Activated naive CD8-positive, alpha-beta T cell (primary cell): Measurements from ENCODE around the gene ZSCAN30.

Experiments
- H3K27ac Mint-ChIP-seq: one replicate; pipeline ENCODE4 v1.8.0; 2021; ENCODE audit warnings: mixed read lengths
- H3K27me3 Mint-ChIP-seq: one replicate; pipeline ENCODE4 v1.8.0; 2021; ENCODE audit warnings: mixed read lengths
- H3K36me3 Mint-ChIP-seq: one replicate; pipeline ENCODE4 v1.8.0; 2021; ENCODE audit warnings: mixed read lengths
- H3K4me1 Mint-ChIP-seq: one replicate; pipeline ENCODE4 v1.8.0; 2021; ENCODE audit warnings: low read depth, mixed read lengths
- H3K4me3 Mint-ChIP-seq: one replicate; pipeline ENCODE4 v1.8.0; 2021; ENCODE audit warnings: mild to moderate bottlenecking, mixed read lengths
- H3K9me3 Mint-ChIP-seq: one replicate; pipeline ENCODE4 v1.8.0; 2021; ENCODE audit warnings: low read depth, mixed read lengths

ZSCAN30 gene

GRCh38 chr18:35256947-35257346, 33.1 kb downstream of the ZSCAN30 start:
- no peaks in the 10 kb centered on the region for H3K4me1 Mint-ChIP-seq
- no peaks in the 10 kb centered on the region for H3K27me3 Mint-ChIP-seq
- H3K9me3 Mint-ChIP-seq: peaks cover 22% of the 10 kb centered on the region
- H3K27ac Mint-ChIP-seq: no peak overlapping the region
- peaks cover 42% of the 10 kb centered on the region for H3K36me3 Mint-ChIP-seq
- H3K4me3 Mint-ChIP-seq: no peak overlapping the region

DNA sequence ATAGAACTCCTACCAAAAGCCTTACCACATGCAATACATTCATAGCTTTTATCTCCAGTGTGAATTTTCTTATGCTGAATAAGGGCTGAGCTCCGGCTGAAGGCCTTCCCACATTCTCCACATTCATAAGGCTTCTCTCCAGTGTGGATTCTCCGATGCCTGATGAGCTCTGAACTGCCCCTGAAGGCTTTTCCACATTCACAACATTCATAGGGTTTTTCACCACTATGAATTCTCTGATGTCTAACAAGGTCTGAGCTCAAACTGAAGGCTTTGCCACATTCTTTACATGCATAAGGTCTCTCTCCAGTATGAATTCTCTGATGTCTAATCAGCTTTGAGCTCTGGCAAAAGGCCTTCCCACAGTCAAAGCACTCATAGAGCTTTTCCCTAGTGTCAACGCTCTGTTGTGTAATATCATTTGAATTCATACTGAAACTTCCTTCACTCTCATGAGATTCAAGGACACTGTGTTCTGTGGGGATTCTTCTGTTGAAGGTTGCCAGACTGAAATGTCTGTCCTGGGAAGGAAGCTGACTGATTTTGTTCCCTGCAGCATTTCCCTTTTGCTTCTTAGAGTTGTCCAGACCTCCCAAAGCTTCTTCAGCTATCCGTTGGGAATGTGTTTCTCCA, 36.3 kb downstream of the ZSCAN30 start:
- Mint-ChIP-seq H3K4me3 (no peak overlapping the region), H3K4me1 (no peaks in the 10 kb centered on the region), H3K27me3 (no peaks in the 10 kb centered on the region), H3K9me3 (peaks cover 22% of the 10 kb centered on the region), H3K36me3 (peaks cover 56% of the 10 kb centered on the region), H3K27ac (no peak overlapping the region)

DNA sequence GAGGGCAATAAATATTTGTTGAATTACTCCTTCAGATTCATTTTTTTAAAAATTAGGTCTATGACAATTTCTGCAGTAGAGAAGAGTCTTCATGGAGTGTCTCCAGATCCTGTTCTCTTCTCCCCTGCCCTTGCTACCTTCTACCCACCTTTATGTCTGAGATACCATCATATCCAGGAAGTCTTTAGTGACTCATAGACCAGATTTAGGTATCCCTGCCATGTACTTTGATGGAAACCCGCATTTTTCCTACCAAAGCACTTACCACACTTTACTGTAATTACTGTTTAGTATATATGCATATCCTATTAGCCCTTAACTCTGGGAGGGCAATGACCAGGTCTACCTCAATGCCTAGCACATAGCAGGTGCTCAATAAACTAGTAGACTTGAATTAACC, 37.6 kb downstream of the ZSCAN30 start:
- Mint-ChIP-seq H3K27me3 (no peaks in the 10 kb centered on the region), H3K27ac (no peak overlapping the region), H3K9me3 (peaks cover 22% of the 10 kb centered on the region), H3K36me3 (peaks cover 56% of the 10 kb centered on the region), H3K4me3 (no peak overlapping the region), H3K4me1 (no peaks in the 10 kb centered on the region)

DNA sequence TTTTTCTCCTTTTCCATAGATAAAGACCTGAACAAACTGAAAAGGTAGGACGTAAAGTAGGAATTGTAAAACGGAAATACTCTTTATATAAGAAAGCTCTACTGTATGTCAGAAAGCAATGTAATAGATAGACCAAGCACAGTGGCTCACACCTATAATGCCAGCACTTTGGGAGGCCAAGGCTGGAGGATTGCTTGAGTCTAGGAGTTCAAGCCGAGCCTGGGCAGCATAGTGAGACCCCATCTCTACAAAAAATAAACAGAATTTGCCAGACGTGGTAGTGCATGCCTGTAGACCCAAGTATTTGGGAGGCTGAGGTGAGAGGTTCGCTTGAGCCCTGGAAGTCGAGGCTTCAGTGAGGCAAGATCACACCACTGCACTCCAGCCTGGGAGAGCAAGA, 41.6 kb downstream of the ZSCAN30 start:
- Mint-ChIP-seq H3K36me3 (peaks cover 73% of the 10 kb centered on the region), H3K4me3 (no peak overlapping the region), H3K4me1 (peaks cover 18% of the 10 kb centered on the region), H3K27ac (no peak overlapping the region), H3K27me3 (no peaks in the 10 kb centered on the region), H3K9me3 (peaks cover 28% of the 10 kb centered on the region)

DNA sequence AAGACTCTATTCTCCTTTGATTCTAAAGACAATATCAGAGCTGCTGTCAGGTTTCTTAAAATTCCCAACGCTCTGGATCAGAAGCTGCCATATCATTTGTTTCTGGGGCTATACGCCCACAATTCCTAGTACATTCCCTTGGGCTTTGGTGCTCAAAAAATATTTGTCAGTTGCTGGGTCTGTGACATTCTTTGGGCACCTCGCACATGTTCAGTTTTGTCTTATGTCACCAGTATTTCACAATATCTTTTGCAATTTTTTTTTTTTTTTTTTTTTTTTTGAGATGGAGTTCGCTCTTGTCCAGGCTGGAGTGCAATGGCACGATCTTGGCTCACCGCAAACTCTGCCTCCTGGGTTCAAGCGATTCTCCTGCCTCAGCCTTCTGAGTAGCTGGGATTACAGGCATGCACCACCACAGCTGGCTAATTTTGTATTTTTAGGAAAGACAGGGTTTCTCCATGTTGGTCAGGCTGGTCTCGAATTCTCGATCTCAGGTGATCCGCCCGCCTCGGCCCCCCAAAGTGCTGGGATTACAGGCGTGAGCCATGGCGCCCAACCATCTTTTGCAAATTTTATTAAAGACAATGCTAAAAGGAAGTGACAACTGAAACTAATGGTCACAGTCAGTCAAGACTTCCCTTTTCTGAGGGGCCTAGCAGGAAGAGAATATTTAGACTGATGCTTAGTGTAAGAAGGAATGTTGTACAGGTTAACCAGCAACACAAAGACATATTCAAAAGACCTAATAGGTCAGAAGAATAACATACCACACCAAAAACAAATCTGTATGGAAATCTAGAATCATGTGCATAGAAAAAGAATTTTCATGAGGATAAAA, 42.4 kb downstream of the ZSCAN30 start:
- no peak overlapping the region for H3K27ac Mint-ChIP-seq
- H3K9me3 Mint-ChIP-seq: peaks cover 22% of the 10 kb centered on the region
- H3K36me3 Mint-ChIP-seq: peaks cover 69% of the 10 kb centered on the region
- H3K4me1 Mint-ChIP-seq: peaks cover 22% of the 10 kb centered on the region
- no peaks in the 10 kb centered on the region for H3K27me3 Mint-ChIP-seq
- no peak overlapping the region for H3K4me3 Mint-ChIP-seq

GRCh38 chr18:35246831-35247230, 43.2 kb downstream of the ZSCAN30 start:
- Mint-ChIP-seq H3K36me3 (peaks cover 61% of the 10 kb centered on the region), H3K4me1 (peaks cover 30% of the 10 kb centered on the region), H3K27ac (peak overlapping the region; percentile 41), H3K4me3 (no peak overlapping the region), H3K9me3 (peaks cover 19% of the 10 kb centered on the region), H3K27me3 (no peaks in the 10 kb centered on the region)

DNA sequence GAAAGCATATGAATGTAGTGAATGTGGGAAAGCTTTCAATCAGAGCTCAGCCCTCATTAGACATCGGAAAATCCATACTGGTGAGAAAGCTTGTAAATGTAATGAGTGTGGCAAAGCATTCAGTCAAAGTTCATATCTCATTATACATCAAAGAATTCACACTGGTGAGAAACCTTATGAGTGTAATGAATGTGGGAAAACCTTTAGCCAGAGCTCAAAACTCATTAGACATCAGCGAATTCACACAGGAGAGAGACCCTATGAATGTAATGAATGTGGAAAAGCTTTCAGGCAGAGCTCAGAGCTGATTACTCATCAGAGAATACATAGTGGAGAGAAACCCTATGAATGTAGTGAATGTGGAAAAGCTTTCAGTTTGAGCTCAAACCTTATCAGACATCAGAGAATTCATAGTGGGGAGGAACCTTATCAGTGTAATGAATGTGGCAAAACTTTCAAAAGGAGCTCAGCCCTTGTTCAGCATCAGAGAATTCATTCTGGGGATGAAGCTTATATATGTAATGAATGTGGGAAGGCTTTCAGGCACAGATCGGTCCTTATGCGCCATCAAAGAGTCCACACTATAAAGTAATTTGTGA, 44.2 kb downstream of the ZSCAN30 start:
- Mint-ChIP-seq H3K9me3 (peaks cover 19% of the 10 kb centered on the region), H3K36me3 (peaks cover 56% of the 10 kb centered on the region), H3K27me3 (no peaks in the 10 kb centered on the region), H3K27ac (no peak overlapping the region), H3K4me1 (peaks cover 30% of the 10 kb centered on the region), H3K4me3 (no peak overlapping the region)

GRCh38 chr18:35244671-35245070, 45.4 kb downstream of the ZSCAN30 start:
- H3K9me3 Mint-ChIP-seq: peaks cover 19% of the 10 kb centered on the region
- H3K36me3 Mint-ChIP-seq: peaks cover 44% of the 10 kb centered on the region
- no peak overlapping the region for H3K27ac Mint-ChIP-seq
- peaks cover 35% of the 10 kb centered on the region for H3K4me1 Mint-ChIP-seq
- H3K27me3 Mint-ChIP-seq: no peaks in the 10 kb centered on the region
- H3K4me3 Mint-ChIP-seq: peak overlapping the region; percentile 33

DNA sequence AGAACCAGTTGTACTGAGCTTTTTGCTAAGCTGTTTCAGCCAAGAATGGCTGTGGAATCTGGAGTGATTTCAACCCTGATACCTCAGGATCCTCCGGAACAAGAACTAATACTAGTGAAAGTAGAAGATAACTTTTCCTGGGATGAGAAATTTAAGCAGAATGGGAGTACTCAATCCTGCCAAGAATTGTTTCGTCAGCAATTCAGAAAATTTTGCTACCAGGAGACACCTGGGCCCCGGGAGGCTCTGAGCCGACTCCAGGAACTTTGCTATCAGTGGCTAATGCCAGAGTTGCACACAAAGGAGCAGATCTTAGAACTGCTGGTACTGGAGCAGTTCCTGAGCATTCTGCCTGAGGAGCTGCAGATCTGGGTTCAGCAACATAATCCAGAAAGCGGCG, 47.6 kb downstream of the ZSCAN30 start:
- Mint-ChIP-seq H3K27ac (peak overlapping the region; percentile 46), H3K9me3 (peaks cover 19% of the 10 kb centered on the region), H3K4me3 (peak overlapping the region; percentile 95), H3K4me1 (peaks cover 35% of the 10 kb centered on the region), H3K36me3 (peaks cover 39% of the 10 kb centered on the region), H3K27me3 (no peaks in the 10 kb centered on the region)

- H3K27me3 Mint-ChIP-seq: no peaks in the 10 kb centered on the region
- H3K9me3 Mint-ChIP-seq: peaks cover 19% of the 10 kb centered on the region
- peak overlapping the region; percentile 95 for H3K4me3 Mint-ChIP-seq
- H3K4me1 Mint-ChIP-seq: peaks cover 33% of the 10 kb centered on the region
- peaks cover 30% of the 10 kb centered on the region for H3K36me3 Mint-ChIP-seq
- peak overlapping the region; percentile 98 for H3K27ac Mint-ChIP-seq
These were observed 48.6 kb downstream of the ZSCAN30 start for GRCh38 chr18:35241448-35241804.

DNA sequence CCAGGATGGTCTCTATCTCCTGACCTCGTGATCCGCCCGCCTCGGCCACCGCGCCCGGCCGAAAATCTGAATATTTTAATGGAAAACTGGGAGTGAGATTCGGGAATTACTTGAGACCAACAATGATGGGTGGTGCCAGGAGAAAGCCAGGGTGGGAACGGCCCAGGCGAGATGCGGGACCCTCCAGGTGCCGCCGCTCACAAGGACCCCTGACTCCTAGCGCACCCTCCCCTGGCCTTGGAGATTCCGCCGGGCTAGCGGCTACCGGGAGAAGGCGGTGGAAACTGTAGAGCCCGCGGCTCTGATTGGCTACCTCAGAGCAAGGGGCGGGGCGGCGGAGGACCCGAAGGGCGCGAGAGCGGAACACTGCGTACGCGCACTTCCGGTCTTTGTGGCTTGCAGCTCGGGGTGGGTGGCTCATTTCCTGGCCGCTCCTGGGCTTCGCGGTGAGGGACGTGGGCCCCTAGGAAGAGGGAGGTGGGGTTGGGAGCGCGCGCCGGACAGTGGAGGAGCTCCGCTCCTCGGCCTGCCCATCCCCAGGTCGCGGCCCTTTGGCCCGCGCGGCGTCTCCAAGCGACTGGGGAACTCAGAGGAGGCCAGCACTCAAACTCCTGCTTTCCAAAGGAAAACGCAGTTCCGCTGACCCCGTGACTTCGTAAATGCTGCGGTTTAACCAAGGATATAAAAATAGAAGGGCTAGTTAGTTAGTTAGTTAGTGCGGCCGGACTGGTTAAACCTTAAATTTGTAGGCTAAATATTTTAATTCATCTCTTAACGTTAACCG, 49.2 kb downstream of the ZSCAN30 start, which contains the start of gene ZNF397:
TSS of gene ZNF397 (plus strand) at position 371 of the 784 bp plus-strand sequence. CDS start 1,437 bp downstream, outside the sequence.
- H3K4me1 Mint-ChIP-seq: peaks cover 30% of the 10 kb centered on the region
- H3K27ac Mint-ChIP-seq: peak within 1 kb of the TSS; percentile 98
- no peaks in the 10 kb centered on the region for H3K27me3 Mint-ChIP-seq
- peaks cover 26% of the 10 kb centered on the region for H3K36me3 Mint-ChIP-seq
- H3K9me3 Mint-ChIP-seq: peaks cover 16% of the 10 kb centered on the region
- peak within 1 kb of the TSS; percentile 95 for H3K4me3 Mint-ChIP-seq

DNA sequence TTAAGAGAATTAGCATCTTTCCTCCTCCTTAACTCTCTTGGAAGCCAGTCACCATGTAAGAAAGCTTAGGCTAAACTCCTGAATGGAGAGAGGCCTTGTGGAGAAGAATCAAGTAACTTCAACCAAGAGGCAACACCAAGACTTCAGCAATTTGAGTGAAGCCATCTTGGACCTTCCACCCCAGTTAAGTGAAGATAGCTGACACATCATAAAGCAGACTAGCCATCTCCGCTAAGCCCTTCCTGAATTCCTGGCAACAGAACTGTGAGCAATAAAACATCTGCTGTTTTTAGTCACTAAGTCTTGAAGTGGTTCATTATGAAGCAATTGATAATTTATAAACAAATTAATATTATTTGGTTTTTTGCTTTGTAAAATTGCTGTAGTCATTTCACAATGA, 50.7 kb downstream of the ZSCAN30 start:
- Mint-ChIP-seq H3K36me3 (peaks cover 10% of the 10 kb centered on the region), H3K27ac (no peak overlapping the region), H3K4me3 (peak overlapping the region; percentile 42), H3K9me3 (peaks cover 1% of the 10 kb centered on the region), H3K27me3 (no peaks in the 10 kb centered on the region), H3K4me1 (peaks cover 26% of the 10 kb centered on the region)

DNA sequence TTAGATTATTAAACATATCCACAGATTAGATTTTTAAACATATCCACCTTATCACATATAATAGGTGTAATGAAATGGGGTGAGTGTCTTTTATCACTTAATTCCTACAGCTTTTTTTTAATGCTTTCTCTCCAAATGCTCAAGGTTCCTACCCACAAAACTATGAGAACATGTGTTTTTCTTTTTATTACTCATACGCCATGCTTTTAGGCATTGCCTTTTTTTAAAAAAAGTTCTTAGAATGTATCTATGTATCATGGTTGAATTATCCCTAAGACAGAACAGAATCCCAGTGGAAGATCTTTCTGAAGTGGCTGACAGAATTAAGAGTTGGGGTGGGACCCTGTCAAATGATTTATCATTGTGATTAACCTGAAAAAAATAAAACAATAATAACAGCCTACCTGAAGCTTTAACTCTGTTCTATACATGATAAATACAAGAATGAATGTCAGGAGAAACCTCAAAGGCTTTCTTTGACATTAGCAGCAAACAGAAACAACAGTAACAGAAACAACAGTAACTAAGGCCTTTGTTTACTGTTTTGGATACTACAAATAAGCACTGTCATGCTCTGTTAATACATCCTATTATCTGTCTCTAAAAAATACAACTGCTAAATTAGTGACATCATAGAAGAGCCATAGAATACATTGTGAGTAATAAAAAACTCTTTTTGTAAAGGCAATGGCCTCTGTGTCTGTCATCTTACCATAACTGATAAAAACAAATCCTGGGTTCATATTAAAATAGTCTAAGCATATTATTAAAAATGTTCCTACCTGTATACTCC, 53.3 kb downstream of the ZSCAN30 start:
- no peaks in the 10 kb centered on the region for H3K27me3 Mint-ChIP-seq
- no peaks in the 10 kb centered on the region for H3K9me3 Mint-ChIP-seq
- no peaks in the 10 kb centered on the region for H3K36me3 Mint-ChIP-seq
- H3K27ac Mint-ChIP-seq: no peak overlapping the region
- no peak overlapping the region for H3K4me3 Mint-ChIP-seq
- peaks cover 5% of the 10 kb centered on the region for H3K4me1 Mint-ChIP-seq

DNA sequence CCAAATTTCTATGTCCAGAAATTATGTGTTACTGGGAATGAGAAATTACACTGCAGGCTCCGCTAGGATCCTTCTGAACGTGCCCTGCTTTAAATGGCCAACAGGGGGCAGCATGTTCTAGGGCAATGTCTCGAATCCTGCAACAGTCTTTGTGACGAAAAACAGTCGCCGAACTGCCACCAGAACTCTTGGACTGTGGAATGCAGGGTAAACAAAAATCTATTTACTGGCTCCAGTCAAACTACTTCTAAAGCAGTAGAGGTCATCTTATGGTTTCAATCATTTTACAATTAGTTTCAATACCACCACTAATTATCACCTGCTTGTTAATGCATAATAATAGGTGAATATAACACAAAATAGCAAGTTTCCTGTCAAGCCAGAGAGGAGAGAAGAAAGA, 59.0 kb downstream of the ZSCAN30 start:
- peaks cover 3% of the 10 kb centered on the region for H3K4me1 Mint-ChIP-seq
- H3K27ac Mint-ChIP-seq: no peak overlapping the region
- H3K4me3 Mint-ChIP-seq: peak overlapping the region; percentile 24

More for the DNA sequence above, 59.0 kb downstream of the ZSCAN30 start:
- H3K27me3 Mint-ChIP-seq: no peaks in the 10 kb centered on the region
- no peaks in the 10 kb centered on the region for H3K36me3 Mint-ChIP-seq
- H3K9me3 Mint-ChIP-seq: no peaks in the 10 kb centered on the region
